GM18502 (cell line): ENCODE results near the gene CUZD1.

ENCODE experiments used
- ATAC-seq: cut with Tn5 transposase; IDR thresholded peaks from one replicate; pipeline ENCODE4 v1.9.1; 2021; ENCODE audit warnings: mild to moderate bottlenecking; ENCODE audit not compliant: unreplicated experiment, poor library complexity

The CUZD1 gene

GRCh38 chr10:122856902-122857301, 11.2 kb upstream of the CUZD1 start:
- ATAC-seq, result no peak

- no peak for ATAC-seq
Observed at GRCh38 chr10:122855745-122856144, 10.1 kb upstream of the CUZD1 start.

- no peak for ATAC-seq
Observed at GRCh38 chr10:122854648-122855047, 9.0 kb upstream of the CUZD1 start.

DNA sequence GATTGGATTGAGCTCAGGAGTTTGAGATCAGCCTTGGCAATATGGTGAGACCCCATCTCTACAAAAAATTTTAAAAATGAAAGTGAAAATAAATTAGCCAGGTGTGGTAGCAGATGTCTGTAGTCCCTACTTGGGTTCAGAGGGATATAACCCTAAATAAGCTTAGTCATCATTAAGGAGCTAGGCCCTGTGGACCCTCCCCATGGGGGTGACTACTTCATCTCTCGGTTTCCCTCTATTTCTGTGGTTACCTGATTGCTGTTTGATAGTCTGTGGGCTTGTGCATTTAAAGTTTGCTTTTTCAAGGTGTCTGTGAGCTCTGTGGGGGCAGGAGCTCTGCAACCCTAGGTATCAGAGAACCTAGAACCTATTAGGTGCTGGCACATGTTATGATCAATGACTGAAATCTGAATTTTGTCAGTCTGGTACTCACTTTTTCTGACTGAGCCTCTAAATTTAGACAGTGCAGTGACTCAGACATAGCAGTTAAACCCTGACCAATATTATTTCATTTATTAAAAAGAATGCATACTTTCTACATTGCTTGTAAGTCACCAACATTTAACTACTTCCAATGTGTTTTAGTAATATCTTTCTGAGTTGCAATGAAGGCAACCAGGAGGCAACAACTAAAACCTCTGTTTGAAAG, 8.1 kb upstream of the CUZD1 start:
- no peak for ATAC-seq

DNA sequence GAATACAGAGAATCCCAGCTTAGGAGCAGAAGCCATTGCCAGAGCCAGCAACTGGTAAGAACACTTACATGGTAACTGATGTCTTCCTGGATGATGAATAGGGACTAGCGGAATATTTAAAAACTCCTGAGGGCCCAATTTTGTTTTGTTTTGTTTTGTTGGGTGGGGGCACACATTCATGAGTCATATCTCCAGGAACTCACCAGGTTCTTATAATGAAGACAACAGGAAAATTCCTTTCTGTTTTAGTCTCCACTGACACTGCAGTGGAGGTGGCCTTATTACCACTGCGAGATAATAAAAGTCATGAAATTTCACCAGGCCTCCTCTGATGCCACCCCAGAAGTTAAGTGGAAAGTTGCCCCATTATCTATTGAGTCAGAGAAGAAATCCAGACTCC, 6.6 kb upstream of the CUZD1 start:
- ATAC-seq, result no peak

DNA sequence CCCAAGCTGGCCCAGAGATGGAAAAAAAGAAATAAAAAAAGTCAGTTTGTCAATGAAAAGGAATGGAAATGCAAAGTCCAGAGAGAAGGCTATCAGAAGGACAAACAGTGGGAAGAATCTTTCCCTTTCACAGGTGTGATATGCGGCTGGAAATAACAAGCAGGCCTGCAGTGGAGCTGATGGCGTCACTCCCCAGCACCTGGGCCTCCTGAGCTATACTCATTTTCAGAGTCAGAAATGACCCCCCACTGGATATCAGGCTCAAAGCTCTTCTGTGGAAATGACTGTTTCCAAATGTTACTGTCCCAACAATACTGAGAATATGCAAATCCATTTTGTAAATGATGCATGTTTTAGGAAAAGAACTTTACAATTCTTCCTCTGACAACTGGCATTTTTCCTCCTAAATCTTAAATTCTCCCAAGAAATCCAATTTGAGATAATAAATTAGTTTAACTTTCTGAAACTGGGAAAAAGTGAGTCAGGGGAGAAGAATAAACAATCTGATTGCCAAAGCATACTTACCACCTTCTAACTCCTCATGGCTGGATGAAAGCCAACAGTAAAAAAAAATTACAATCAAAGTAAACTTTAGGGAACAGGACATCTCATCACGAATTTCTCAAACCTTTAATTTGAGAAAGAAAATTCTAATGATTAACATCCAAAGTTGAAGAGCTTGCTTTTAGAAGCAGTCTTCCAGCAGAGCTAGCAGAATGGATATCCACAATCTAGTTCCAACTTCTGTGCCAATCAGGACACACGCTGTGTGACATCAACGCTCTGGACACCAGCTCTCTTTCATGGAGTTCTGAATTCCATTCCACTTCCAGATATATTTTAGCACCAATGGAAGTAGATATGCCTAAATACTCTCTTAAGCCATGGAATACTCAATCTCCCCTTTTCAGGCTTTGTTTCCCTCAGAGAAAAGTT, 5.3 kb upstream of the CUZD1 start:
- no peak for ATAC-seq

GRCh38 chr10:122849900-122850605, 4.4 kb upstream of the CUZD1 start:
- ATAC-seq, result no peak

DNA sequence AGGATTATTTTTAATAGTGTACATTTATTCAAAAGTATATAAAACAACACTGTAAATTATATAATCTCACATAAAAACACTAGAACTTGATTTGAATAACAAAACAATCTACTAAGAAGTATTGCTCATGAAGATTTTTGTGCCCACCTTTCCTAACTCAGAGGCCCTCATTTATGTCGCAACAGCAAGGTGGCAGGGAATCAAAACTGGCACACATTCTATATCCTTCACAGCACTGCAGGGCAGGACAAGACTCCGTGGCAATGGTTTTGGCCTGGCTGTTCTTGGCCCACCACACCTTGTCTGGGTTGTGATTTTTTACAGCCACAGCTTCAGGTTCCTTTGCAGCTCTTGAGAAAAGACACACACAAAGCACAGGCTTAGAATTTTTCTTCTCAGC, 3.4 kb upstream of the CUZD1 start:
- no peak for ATAC-seq

GRCh38 chr10:122847782-122848604, 2.3 kb upstream of the CUZD1 start:
- peak; percentile 58 for ATAC-seq

GRCh38 chr10:122844146-122844545, 1.5 kb downstream of the CUZD1 start:
- ATAC-seq, result no peak

DNA sequence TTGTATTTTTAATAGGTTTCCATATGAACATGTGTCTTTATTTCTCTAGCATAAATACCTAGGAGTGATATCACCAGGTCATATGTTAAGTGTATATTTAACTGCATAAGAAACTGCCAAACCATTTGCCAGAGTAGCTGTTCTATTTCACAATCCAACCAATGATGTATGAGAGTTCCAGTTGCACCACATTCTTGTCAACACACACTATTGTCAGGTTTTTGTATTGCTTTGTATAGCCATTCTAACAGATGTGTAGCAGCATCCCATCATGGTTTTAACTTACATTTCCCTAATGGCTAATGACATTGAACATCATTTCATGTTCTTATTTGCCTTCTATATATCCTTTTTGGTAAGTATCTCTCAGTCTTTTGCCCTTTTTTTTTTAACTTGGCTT, 4.1 kb downstream of the CUZD1 start:
- ATAC-seq, result no peak

GRCh38 chr10:122839505-122839904, 6.2 kb downstream of the CUZD1 start:
- no peak for ATAC-seq

DNA sequence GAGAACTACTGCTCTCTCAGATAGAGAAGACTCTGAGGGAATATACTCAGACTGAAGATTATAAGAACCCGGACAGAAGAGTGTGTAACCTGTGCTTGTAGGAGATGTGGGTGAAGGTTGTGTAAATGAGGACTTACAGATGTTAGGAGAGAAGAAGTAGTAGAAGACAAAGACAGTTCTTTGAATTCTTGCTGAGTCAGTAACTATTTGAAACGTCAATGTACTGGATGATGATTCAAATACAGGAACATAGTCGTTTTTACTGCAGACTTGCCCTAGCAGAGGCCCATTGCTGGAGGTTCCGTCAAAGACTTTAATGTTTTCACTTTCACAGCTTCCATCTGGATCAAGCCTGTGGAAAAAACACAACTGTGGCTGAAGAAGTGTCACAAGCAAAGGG, 6.8 kb downstream of the CUZD1 start:
- ATAC-seq, result no peak

DNA sequence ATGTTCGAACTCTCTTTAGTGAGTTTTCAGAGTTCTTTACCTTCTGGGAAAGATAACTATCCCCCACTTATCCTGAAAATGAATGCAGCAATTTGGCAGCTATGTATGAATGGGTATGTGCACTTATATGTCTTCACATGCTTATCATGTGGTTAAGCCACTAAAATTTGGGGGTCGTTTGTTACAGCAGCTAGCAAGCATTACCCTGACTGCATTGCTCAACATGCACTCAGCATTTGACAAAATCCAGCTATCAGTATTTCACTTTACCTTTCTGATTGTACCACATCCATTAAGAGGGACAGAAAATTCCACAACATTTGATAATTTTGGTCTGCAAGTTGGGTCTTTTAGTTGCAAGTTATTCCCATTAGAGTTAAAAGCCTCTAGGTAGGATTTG, 9.7 kb downstream of the CUZD1 start:
- no peak for ATAC-seq

DNA sequence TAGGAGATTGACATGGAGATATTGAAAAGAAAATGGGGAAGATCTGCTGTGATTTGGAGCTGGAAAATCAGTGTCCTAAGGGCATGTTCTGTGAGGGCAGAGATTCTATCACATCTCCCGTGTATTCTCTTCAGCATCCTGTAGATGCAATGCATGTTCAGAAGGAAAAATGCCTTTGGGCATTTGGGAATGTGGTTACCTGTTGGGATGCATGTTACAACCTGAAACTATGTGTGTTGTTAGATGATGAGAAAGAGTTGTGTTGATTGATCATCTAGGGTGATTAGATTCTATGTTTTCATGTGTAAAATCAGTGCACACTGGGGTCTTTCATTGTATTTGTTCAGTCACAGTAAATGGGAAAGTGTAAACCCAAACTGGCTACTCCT, 14.7 kb downstream of the CUZD1 start:
- ATAC-seq, result no peak

- ATAC-seq, result no peak
Observed at GRCh38 chr10:122830273-122830964, 15.2 kb downstream of the CUZD1 start.

DNA sequence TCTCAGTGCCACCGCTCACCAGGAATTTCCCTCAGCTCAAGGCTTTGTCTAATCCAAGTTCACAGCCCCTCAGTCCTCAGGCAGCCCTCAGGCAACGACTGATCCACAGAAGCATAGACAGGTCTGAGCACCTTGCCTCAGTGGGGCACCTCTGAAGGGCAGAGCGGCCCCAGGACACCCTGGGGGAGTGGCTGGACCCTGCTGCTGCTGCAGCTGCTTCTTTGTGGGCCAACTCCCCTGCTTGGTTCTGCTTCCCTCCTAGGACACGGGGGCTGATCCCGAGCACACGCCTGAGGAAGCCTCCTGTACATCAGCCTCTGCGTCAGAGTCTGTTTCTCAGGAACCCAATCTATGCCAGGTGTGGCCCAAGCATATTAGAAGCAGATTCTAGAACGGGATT, 16.2 kb downstream of the CUZD1 start:
- ATAC-seq, result no peak

DNA sequence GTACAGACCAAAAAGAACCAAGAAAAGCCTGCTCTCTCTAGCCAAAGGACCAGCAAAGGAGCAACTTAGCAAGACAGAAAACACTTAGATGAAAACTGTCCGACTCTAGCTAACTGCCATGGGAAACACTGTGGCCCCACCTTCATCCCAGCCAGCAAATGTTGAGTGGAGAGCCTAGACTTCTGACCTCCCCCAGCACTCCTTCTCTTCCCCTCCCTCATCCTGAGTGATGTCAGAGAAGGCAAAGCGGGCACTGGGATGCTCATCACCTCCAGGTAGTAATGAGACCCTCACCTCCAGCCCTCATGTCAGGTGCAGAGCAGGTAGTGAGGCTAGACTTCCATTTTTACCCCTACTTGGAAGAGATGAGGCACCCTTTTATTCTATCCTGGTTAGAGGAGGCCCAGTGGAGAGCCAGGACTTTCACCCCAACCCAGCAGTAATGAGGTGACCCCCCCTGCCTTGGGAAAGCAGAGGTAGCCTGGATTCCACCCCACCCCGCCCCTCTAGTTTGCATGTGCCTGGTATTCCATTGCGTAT, 16.9 kb downstream of the CUZD1 start:
- ATAC-seq, result no peak

DNA sequence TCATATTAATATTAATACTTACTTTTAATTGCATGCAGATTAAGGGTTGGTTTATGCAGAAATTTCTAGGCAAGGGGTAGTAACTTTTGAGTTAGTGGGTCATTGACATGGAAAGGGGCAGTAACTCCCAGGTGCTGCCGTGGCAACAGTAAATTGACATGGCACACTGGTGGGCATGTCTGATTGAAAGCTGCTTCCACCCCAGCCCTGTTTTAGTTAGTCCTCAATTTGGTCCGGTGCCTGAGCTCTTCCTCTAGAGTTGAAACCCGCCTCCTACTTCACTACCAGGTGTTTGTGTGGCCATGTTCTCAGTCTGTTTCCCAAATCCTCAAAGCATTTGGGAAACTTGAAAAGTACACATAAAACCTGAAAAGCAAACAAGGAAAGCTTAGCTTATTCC, 18.4 kb downstream of the CUZD1 start:
- no peak for ATAC-seq
